DND-41 (cell line): ENCODE measurements around the gene CHN1.

Source experiments
- CTCF ChIP-seq: IDR thresholded peaks from 2 replicates; pipeline ENCODE4 v1.5.1; 2012; ENCODE audit warnings: borderline replicate concordance, low read length, moderate library complexity, mild to moderate bottlenecking; ENCODE audit not compliant: poor library complexity, severe bottlenecking; ENCODE audit errors: extremely low read depth
- EZH2 ChIP-seq: IDR thresholded peaks from 3 replicates; pipeline ENCODE4 v1.6.1; 2012; ENCODE audit warnings: borderline replicate concordance, low read depth, mild to moderate bottlenecking, moderate library complexity, low read length, inconsistent platforms; ENCODE audit not compliant: severe bottlenecking

DNA sequence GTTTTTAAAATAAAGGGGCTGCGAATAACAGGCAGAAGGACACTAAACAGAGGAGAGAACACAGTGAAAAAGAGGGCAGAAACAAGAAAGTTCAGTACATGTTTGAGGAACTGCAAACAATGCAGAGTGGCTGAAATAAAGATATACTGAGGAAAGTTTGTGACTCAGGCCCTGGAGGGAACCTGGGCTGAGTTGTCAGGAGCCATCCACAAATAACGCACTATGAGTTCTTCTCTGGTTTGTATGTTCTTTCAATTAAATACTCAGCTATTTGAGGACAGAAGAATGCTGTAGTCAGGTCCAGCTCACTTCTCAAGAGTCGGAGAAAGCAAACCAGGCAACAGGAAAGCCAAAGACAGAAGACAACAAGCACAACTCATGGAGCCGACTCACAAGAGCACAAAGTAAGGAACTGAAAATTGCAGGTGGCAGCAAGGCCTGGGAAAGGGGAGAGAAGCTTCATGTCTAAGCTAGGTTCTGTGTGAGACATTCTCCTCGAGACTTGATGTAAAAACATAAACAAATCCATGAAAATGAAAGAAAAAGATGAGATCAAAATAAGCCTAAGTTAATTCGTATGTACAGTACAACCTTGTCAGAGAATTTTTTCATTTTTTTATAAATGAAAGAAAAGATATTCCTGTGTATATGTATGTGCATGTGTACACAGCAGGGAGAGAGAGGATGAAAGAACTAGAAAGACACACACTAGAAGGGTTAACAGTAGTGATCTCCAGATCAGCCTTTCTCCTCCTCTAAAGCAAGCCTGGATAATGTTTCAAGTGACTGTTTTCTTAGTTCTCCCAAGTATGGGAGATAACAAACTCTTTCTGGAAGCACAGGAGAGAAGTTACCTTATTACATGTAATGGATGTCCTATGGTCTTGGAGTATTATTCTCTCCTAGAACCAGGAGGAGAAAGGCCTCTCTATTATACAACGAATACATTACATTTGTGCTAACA, 41.5 kb downstream of the CHN1 start:
- TF ChIP-seq CTCF (no peak), EZH2 (no peak)
